B cell (primary cell): Measurements from ENCODE around the gene PERCC1.

Experiments used
- CTCF ChIP-seq: fragments of 200-600 bp; IDR thresholded peaks from one replicate; pipeline ENCODE4 v1.8.0; 2022; ENCODE audit warnings: antibody characterized with exemption, mild to moderate bottlenecking
- EZH2 ChIP-seq: IDR thresholded peaks from 2 replicates; pipeline ENCODE4 v1.6.1; 2012; ENCODE audit warnings: borderline replicate concordance, low read depth, mild to moderate bottlenecking, moderate library complexity, low read length; ENCODE audit not compliant: insufficient read depth, poor library complexity, severe bottlenecking

GRCh38 chr16:1470481-1471251 lies 39.8 kb downstream of the PERCC1 start:
- TF ChIP-seq CTCF (no peak), EZH2 (no peak)
